Keratinocyte (primary cell): ENCODE data around the gene PSMB2.

Source experiments
- EZH2 ChIP-seq: IDR thresholded peaks from one replicate; pipeline ENCODE4 v1.6.1; 2012; ENCODE audit warnings: inconsistent platforms, mild to moderate bottlenecking, low read length, moderate library complexity
- TF ChIP-seq, protein P1 (sequence below), 3 experiments: IDR thresholded peaks in 1 of 3; conservative IDR thresholded peaks in 1 of 3; optimal IDR thresholded peaks in 1 of 3; 2 replicates in 2 of 3; 3 replicates in 1 of 3; pipeline versions ENCODE3 to v1.5.1; 2011; ENCODE audit warnings: low read length in 3 of 3, mild to moderate bottlenecking in 3 of 3, moderate library complexity in 2 of 3, control low read depth in 1 of 3, inconsistent platforms in 1 of 3; ENCODE audit not compliant: insufficient read depth in 2 of 3; ENCODE audit errors: extremely low read depth in 1 of 3

DNA sequence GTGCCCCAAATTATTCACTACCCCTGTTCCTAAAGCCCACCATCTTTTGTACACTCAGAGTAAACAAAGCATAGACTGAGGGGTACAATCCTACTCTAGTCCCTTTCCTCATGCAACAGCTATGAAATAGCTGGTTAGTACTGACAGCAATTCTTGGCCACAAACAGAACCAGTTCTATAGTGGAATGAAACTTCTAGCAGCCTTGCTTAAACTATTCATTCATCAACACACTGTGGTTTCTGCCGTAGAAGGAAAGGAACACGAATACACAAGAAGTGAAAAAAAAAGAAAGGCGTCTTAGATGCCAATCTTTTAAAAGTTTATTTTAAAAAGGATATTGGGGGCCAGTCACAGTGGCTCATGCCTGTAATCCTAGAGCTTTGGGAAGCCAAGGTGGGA, 9.9 kb downstream of the PSMB2 start:
- TF ChIP-seq, protein P1, sequence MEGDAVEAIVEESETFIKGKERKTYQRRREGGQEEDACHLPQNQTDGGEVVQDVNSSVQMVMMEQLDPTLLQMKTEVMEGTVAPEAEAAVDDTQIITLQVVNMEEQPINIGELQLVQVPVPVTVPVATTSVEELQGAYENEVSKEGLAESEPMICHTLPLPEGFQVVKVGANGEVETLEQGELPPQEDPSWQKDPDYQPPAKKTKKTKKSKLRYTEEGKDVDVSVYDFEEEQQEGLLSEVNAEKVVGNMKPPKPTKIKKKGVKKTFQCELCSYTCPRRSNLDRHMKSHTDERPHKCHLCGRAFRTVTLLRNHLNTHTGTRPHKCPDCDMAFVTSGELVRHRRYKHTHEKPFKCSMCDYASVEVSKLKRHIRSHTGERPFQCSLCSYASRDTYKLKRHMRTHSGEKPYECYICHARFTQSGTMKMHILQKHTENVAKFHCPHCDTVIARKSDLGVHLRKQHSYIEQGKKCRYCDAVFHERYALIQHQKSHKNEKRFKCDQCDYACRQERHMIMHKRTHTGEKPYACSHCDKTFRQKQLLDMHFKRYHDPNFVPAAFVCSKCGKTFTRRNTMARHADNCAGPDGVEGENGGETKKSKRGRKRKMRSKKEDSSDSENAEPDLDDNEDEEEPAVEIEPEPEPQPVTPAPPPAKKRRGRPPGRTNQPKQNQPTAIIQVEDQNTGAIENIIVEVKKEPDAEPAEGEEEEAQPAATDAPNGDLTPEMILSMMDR (optimal IDR thresholded peaks at IDR 0.05 in 1 of 3, IDR thresholded peaks at IDR 0.05 in 1 of 3, conservative IDR thresholded peaks at IDR 0.05 in 1 of 3; ENCODE audit: extremely low read depth in 1 of 3, insufficient read depth in 2 of 3, low read length in 3 of 3), result no peak
- TF ChIP-seq EZH2, result no peak
